HFF-Myc (cell line): ENCODE data around the gene SNCB.
A peak's percentile ranks its signal among the peaks of the same experiment; 100 is the strongest.

Experiments used
- DNase-seq: peaks from one replicate; pipeline ENCODE4 v3.0.0-alpha.2; 2011; ENCODE audit warnings: low read depth; ENCODE audit errors: extremely low read depth
- H3K4me3 ChIP-seq: replicated peaks from 2 replicates; pipeline ENCODE4 v1.5.1; 2011; ENCODE audit warnings: low read depth, mild to moderate bottlenecking, control low read depth, low read length
- TF ChIP-seq, protein P1 (sequence below): IDR thresholded peaks from 2 replicates; pipeline ENCODE4 v1.5.1; 2012; ENCODE audit warnings: mild to moderate bottlenecking, low read depth, low read length, control low read depth; ENCODE audit errors: missing control alignments

SNCB gene

GRCh38 chr5:176588297-176588696 is 42.0 kb downstream of the SNCB start:
- no peak overlapping the region for H3K4me3 ChIP-seq
- DNase-seq = no peak
- TF ChIP-seq, protein P1, sequence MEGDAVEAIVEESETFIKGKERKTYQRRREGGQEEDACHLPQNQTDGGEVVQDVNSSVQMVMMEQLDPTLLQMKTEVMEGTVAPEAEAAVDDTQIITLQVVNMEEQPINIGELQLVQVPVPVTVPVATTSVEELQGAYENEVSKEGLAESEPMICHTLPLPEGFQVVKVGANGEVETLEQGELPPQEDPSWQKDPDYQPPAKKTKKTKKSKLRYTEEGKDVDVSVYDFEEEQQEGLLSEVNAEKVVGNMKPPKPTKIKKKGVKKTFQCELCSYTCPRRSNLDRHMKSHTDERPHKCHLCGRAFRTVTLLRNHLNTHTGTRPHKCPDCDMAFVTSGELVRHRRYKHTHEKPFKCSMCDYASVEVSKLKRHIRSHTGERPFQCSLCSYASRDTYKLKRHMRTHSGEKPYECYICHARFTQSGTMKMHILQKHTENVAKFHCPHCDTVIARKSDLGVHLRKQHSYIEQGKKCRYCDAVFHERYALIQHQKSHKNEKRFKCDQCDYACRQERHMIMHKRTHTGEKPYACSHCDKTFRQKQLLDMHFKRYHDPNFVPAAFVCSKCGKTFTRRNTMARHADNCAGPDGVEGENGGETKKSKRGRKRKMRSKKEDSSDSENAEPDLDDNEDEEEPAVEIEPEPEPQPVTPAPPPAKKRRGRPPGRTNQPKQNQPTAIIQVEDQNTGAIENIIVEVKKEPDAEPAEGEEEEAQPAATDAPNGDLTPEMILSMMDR = no peak

DNA sequence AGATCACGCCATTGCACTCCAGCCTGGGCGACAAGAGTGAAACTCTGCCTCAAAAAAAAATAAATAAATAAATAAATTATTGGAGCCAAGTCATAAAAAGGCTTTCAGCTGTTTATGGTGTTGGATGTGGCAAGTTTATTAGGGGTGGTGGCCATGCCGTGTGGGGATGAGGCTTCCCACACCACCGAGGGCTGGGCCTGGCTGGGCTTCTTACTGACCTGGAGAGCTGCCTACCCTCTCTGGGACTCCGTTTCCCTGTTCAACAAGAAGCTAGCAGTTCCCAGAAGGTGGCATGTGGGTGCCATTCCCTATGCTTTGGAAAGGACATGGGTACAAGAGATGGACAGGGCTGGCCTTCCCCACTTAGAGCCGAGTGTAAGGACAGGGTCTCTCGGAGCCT is 42.9 kb downstream of the SNCB start:
- no peak overlapping the region for H3K4me3 ChIP-seq
- TF ChIP-seq, protein P1 = no peak
- DNase-seq = no peak

DNA sequence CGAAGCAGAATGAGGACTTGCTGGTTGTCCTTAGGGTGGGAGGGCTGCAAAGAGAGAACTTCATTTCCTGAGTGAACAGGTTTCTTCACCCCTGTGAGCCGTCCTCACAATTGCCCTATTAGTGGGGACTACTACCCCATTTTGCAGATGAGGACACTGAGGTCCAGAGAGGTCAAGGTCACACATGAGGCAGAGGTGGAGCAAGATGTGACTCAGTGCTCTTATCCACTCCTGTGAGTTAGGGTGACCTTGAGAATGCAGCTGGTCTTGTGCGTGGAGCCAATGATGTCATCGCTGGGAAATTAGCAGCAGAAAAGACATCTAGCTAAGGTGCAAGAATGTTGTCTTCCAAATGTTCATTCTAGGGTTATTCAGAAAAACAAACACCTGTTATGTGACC is 47.3 kb downstream of the SNCB start:
- TF ChIP-seq, protein P1 = no peak
- no peak overlapping the region for H3K4me3 ChIP-seq
- DNase-seq = no peak

DNA sequence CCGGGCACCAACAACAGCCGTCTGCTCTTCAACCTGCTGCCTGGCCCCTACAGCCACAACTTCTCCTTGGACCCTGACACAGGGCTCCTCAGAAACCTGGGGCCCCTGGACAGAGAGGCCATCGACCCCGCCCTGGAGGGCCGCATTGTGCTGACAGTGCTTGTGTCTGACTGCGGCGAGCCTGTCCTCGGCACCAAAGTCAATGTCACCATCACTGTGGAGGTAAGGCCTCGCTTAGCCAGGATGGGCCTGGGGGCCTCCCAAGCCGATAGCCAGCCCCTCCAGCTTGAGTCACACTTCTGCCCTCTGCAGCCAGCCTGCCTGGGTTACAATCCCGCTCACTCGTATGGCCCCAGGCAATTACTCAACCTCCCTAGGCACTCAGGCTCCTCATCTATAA is 49.0 kb downstream of the SNCB start:
- TF ChIP-seq, protein P1 = no peak
- H3K4me3 ChIP-seq = no peak overlapping the region
- no peak for DNase-seq

DNA sequence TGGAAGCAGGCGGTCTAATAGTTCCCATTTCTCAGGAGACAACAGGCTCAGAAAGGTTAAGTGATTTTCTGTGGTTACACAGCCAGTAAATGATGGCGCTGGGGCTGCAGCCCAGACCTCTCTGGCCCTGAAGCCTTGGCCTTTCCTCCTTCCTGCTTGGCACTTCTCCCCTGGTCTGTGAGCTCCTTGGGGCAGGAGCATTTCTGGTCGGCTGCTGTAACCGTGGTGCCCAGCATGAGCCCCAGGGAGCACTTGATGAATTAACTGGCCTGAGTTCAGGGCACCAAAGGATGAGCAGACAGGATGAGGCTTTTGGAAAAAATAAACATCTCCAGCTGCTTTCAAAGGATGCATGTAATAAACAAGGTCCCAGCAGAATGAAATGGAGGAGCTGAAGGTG is 51.0 kb downstream of the SNCB start:
- no peak overlapping the region for H3K4me3 ChIP-seq
- DNase-seq = no peak
- TF ChIP-seq, protein P1 = no peak

- TF ChIP-seq, protein P1 = peak; percentile 62
- no peak overlapping the region for H3K4me3 ChIP-seq
- no peak for DNase-seq
These were observed 51.9 kb downstream of the SNCB start for GRCh38 chr5:176578391-176578808.

DNA sequence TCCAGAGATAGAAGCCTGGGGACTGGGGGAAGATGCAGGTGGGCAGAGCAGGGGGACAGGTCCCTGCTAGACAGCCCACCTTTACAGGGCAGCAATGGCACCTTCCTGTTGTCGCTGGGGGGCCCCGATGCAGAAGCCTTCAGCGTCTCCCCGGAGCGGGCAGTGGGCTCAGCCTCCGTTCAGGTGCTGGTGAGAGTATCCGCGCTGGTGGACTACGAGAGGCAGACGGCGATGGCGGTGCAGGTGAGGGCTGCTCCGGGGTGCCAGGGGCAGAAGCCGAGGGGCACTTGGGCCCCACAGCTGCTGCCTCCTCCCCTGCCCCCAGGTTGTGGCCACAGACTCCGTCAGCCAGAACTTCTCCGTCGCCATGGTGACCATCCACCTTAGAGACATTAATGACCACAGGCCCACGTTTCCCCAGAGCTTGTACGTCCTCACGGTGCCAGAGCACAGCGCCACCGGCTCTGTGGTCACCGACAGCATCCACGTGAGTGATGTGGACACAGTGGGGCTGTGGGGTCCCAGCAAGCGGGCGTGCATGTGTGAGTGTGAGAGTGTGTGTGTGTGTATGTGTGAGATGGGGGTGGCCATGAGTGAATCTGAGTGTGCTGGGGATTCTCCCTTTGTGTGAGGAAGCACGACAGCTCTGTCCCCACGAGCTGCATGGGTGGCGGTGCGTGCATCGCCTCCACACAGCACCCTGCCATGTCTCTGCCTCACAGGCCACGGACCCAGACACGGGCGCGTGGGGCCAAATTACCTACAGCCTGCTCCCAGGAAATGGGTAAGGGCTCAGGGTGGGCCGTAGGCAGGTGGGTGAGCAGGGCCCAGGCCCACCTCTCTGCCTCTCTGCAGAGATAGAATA is 52.8 kb downstream of the SNCB start:
- DNase-seq = no peak
- no peak overlapping the region for H3K4me3 ChIP-seq
- TF ChIP-seq, protein P1 = no peak
